ENCODE results near the gene MSANTD2. TPM values are rescaled to one million over a fixed set of nuclear protein-coding genes. Genes with fewer than 3 reads are reported as not detected.

MSANTD2 gene
- total RNA-seq, 1 donor from 2014 or later, result 5.3 TPM

GRCh38 chr11:124717786-124718651 lies 82.2 kb downstream of the MSANTD2 start:
- intact Hi-C loops (cut with DNase I), result no loop called here
- no peak for DNase-seq (ENCODE audit: low spot score)

- DNase-seq (ENCODE audit: low spot score), result no peak
- intact Hi-C loops (cut with DNase I), result no loop called here
Observed at GRCh38 chr11:124717421-124717785, 82.8 kb downstream of the MSANTD2 start.

GRCh38 chr11:124716591-124716990 lies 83.6 kb downstream of the MSANTD2 start:
- no peak for DNase-seq (ENCODE audit: low spot score)
- intact Hi-C loops (cut with DNase I), result no loop called here

Other genes with a start within 250 kb of the MSANTD2 start
- not detected for gene OR8A1, start 230.4 kb downstream of the MSANTD2 start, total RNA-seq
- gene PANX3, start 189.0 kb downstream of the MSANTD2 start, total RNA-seq, result not detected
- 21.3 TPM for gene TBRG1, start 177.5 kb downstream of the MSANTD2 start, total RNA-seq
- 42.5 TPM for gene SIAE, start 126.7 kb downstream of the MSANTD2 start, total RNA-seq
- 1.8 TPM for gene SPA17, start 126.5 kb downstream of the MSANTD2 start, total RNA-seq
- 6.4 TPM for gene NRGN, start 60.5 kb downstream of the MSANTD2 start, total RNA-seq
- gene VSIG2, start 48.2 kb downstream of the MSANTD2 start, total RNA-seq, result 1.2 TPM
- 50.2 TPM for gene ESAM, start 38.1 kb downstream of the MSANTD2 start, total RNA-seq
- gene ROBO3, start 65.0 kb upstream of the MSANTD2 start, total RNA-seq, result 5.1 TPM
- 15.9 TPM for gene ROBO4, start 97.5 kb upstream of the MSANTD2 start, total RNA-seq
- not detected for gene HEPN1, start 118.8 kb upstream of the MSANTD2 start, total RNA-seq
- 0.11 TPM for gene HEPACAM, start 135.6 kb upstream of the MSANTD2 start, total RNA-seq
- gene CCDC15, start 153.8 kb upstream of the MSANTD2 start, total RNA-seq, result 0.24 TPM